HK-2 (cell line): ENCODE data around the gene TSPEAR.
"Not testable (repeated sequence)": the region's sequence is repeated elsewhere in the genome, so short reads cannot be mapped to it uniquely, and the experiment has no call there.

Experiments used
- DNase-seq: peaks from one replicate; pipeline ENCODE4 v3.0.0-alpha.2; 2018; ENCODE audit not compliant: unreplicated experiment

TSPEAR gene

GRCh38 chr21:44627831-44628233, 83.5 kb downstream of the TSPEAR start:
- DNase-seq, result not testable (repeated sequence)

DNA sequence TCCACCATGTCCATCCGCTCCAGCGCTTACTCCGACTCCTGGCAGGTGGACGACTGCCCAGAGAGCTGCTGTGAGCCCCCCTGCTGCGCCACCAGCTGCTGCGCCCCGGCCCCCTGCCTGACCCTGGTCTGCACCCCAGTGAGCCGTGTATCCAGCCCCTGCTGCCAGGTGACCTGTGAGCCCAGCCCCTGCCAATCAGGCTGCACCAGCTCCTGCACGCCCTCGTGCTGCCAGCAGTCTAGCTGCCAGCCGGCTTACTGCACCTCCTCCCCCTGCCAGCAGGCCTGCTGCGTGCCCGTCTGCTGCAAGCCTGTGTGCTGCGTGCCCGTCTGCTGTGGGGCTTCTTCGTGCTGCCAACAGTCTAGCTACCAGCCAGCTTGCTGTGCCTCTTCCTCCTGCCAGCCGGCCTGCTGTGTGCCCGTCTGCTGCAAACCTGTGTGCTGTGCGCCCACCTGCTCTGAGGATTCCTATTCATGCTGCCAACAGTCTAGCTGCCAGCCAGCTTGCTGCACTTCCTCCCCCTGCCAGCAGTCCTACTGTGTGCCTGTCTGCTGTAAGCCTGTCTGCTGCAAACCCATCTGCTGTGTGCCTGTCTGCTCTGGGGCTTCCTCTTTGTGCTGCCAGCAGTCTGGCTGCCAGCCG, 84.1 kb downstream of the TSPEAR start:
- not testable (repeated sequence) for DNase-seq

GRCh38 chr21:44626673-44627143, 84.7 kb downstream of the TSPEAR start, which contains the start of gene KRTAP10-9:
KRTAP10-9 (plus strand) TSS chr21:44627093; CDS start chr21:44627172, 79 bp downstream.
- DNase-seq, result no peak

DNA sequence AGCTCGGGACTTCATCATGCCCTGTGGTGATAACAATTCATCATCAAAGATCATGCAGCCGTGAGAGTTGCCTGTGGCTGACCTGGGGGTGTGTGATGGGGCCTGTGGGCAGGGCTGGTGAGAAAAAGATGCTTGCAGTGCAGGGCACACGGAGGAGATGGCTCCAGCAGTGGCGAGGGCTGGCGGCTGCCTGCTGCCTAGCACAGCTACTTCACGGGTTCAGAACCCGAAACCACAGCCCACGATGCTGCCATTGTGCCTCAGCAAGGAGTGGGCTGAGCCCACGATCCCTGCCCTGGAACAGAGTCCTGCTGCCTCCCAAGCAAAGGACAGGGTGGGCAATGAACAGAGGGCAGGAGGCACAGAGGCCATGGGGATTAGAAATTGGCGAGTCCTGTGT, 85.1 kb downstream of the TSPEAR start:
- DNase-seq, result no peak

- no peak for DNase-seq
Measured at GRCh38 chr21:44625756-44626155, 85.6 kb downstream of the TSPEAR start.

- DNase-seq, result no peak
Measured at GRCh38 chr21:44623575-44623974, 87.8 kb downstream of the TSPEAR start.

DNA sequence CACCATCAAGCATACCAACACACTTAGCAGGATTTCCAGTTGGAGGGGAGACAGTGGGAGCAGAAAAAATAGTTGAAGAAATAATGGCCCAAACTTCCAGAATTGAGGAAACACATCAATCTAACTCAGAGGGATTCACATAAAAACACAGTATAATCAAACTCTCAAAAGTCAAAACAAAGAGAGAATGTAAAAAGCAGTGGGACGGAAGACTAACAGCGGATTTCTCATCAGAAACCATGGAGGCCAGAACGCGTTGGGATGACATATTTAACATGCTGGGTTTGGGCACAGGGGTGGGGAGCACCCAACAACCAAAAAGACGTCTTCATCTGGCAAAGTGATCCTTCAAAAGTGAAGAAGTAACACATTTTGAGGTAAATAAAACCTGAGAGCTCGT, 91.5 kb downstream of the TSPEAR start:
- DNase-seq, result no peak

DNA sequence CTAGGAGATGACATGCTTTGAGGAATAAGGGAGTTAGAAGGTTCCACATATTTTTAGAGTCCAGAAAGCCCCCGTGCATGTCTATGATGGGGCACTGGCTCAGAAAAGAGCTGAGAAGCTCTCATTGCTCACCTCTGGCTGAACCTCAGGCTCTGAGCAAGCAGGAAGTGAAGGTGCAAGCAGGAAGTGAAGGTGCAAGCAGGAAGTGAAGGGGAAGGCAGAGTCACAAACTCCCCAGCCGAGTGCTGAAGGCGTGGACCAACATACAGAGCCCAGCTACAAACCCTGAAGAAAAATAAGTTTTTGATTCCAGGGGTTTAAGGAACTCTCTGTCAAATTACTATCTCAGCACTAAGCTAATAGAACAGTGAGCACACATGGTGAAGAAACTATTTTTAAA, 92.5 kb downstream of the TSPEAR start:
- DNase-seq, result no peak

GRCh38 chr21:44618504-44618903, 92.9 kb downstream of the TSPEAR start:
- no peak for DNase-seq

DNA sequence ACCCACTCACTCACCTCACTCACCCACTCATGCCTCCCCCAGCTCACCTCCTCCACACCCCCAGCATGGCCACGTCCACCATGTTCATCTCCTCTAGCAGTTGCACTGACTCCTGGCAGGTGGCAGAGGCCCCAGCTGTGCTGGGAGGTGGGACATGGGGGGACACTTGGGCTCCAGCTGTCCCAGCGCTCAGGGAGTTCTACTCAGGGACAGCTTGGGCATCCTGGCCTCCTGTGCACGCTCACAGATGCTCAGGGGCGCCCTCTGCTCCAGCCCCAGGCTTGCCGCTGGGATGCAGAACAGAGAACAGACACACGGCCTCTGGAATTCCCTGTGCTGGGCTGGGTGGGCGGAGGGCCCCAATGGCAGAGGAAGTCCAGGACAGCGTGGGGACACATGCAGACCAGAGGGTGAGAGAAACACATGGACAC, 94.3 kb downstream of the TSPEAR start:
- DNase-seq, result no peak

- DNase-seq, result no peak
Measured at GRCh38 chr21:44616591-44616926, 94.8 kb downstream of the TSPEAR start.

DNA sequence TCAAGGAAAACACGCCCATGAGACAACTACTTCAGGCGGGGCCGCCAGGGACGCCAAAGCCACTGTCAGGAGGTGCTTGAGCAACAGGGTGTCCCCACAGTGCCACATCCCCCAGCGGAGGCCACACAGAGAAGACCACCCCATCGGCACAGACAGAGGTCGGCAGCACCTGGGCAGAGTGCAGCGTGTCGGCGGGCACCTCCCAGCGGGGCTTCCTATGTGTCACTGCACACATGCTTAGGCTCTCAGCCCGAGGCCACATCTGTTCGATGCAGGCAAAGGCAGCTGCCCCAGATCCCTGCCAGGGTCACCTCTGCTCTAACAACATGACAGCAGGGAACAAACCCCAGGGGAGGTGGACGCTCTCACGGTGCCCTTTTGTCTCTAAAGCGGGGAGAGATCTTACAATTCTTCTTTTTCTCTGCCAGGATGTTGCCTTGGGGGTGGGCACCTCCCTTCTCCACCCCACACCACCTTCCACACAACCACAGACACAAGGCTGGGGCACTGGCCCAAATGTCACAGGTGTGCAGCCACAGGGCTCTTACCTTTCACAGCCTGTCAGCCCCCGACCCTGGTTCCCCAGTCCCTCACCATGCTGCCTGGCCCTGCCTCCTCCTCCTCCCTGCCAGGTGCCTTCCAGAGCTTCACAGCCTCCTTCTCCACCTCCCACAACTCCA, 95.3 kb downstream of the TSPEAR start:
- no peak for DNase-seq

DNA sequence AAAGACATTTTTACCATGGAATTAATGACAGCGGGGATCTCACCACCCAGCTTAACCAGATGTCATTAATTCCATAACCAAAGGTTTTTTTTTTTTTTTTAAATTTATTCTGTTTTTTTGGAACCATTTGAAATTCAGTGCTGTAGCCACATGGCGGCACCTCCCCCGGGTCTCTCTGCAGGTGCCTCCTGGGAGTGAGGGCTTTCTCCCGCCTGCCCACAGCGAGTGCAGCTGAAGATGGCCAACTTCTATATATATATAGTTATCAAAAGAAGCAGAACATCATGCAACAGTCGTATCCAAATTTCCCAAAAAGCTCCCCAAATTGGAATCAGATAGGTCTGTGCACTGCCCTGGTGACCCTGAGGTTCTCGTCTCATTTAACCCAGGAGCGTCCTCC, 95.9 kb downstream of the TSPEAR start:
- DNase-seq, result no peak

DNA sequence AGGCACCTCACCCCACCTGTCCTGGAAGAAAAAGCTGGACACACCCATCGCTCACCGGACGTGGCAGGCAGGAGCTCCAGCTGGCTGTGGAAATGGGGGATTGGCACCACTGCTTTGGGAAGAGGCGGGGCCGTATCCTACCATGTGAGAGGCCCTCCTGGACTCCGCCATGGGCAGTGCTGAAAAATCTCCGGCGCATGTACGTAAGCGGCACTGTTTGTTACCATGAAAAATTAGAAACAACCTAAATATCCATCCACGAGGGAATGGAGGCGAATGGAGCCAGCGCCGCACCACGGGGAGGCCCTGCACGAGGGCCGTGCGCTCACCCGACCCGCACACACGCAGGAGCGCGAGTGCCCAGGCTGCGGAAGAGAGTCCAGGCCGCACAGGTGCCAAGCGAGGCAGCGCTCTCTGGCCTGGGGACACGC, 96.4 kb downstream of the TSPEAR start:
- DNase-seq, result no peak

- DNase-seq, result no peak
Measured at GRCh38 chr21:44614161-44614631, 97.2 kb downstream of the TSPEAR start.

DNA sequence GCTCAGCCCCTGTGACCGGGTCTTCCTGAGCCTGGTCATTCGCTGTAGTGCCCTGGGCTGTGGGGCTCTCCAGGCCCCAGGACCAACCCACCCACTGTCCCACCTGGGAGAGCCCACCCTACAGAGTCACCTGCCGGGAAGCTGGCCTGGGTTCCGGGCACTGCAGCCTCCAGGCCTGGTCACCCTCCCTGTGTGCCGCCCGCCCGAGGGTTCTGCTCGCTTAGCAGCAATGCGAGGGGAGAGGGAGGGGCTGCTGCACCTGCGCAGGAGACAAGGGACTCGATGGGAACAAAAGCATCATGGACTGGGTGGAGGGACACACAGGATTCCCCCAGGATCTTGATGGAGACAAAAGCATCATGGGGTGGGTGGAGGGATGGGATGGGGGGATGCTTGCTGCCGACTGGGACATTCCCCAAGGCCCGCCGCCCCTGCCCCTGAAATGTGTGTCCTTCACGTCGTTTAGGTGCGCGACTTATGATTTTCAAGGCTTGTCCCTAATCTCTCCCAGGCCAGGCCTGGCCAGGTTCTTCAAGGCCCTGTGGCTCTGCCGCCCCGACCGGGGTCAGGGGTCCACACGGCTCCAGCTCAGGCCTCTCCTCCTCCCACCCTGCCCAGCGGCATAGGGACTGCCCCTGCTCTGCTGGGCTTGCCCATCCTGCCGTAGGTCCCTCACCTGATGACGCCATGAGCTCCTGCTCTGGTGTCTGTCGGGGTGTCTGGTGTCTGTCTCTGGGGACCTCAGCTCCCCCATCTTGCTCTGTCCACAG, 97.8 kb downstream of the TSPEAR start:
- DNase-seq, result no peak

DNA sequence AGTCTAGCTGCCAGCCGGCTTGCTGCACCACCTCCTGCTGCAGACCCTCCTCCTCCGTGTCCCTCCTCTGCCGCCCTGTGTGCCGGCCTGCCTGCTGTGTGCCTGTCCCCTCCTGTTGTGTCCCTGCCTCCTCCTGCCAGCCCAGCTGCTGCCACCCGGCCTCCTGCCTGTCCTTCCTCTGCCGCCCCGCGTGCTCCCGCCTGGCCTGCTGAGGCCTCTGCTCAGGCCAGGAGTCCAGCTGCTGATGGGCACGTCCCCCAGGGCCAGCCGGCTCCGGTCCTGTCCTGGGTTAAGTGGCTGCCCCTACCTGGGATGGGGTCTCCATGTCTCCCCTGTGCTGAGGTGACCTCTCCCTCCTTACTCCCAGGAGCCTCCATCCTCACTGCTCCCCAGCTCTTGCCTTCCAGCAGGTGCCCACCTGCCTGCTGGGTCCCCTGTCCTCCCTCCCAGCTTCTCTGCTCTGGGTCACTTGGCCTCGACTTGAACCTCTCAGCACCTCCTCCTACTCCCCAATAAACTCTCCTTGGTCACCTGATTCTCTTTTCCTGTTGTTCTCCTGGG, 98.6 kb downstream of the TSPEAR start:
- no peak for DNase-seq

DNA sequence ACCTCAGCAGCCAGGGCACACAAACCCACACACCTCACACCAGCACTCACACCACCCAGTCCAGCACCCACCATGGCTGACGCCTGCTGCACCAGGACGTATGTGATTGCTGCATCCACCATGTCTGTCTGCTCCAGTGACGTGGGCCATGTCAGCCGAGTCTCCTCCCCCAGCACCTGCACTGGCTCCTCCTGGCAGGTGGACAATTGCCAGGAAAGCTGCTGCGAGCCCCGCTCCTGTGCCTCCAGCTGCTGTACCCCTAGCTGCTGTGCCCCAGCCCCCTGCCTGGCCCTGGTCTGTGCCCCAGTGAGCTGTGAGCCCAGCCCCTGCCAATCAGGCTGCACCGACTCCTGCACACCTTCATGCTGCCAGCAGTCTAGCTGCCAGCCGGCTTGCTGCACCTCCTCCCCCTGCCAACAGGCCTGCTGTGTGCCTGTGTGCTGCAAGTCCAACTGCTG, 99.3 kb downstream of the TSPEAR start, which contains the start of gene KRTAP10-8:
Gene KRTAP10-8, plus strand, starts transcription at position 51 of the 458 bp plus-strand sequence. Its CDS starts 22 bp downstream, at position 73.
- no peak for DNase-seq

DNA sequence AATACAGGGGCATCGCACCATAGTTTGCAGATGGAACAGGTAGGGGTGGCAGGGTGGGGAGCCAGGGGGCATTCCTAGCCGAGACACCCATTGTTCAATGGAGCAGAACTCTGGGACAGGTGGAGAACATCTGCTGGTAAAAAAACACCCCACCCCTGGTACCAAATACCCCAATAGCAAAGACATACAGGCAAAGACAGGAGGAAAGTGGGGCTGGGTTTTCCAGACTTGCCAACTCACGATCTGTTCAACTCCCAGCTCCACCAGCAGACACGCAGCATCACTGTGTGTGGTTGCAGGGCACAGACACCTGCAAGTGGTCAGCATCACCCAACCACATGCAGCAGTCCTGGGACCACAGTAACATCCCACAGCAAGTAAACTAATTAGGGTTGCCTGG, 99.8 kb downstream of the TSPEAR start:
- no peak for DNase-seq

- not testable (repeated sequence) for DNase-seq
Measured at GRCh38 chr21:44610157-44610843, 101.1 kb downstream of the TSPEAR start.

- no peak for DNase-seq
Measured at GRCh38 chr21:44609193-44609592, 102.2 kb downstream of the TSPEAR start.
